K562 (cell line): ENCODE results near the gene LRRC47. TPM values are rescaled to one million over a fixed set of nuclear protein-coding genes. Genes with fewer than 3 reads are reported as not detected.

Experiments used
- ARID1B ChIP-seq: fragments of 450-650 bp; IDR thresholded peaks from 2 replicates; pipeline ENCODE4 v1.6.1; 2016; ENCODE audit warnings: antibody characterized with exemption, mild to moderate bottlenecking, inconsistent platforms
- BHLHE40 ChIP-seq: IDR thresholded peaks from 2 replicates; pipeline ENCODE4 v1.6.1; 2011; ENCODE audit warnings: low read length, improper control_type of control experiment
- E2F5 ChIP-seq: sonication (generic); formaldehyde crosslinking; IDR thresholded peaks from 2 replicates; pipeline ENCODE4 v1.8.0; 2022; ENCODE audit warnings: mild to moderate bottlenecking, missing genetic modification reagents
- ELK1 ChIP-seq: sonication (generic); formaldehyde crosslinking; IDR thresholded peaks from 2 replicates; pipeline ENCODE4 v1.8.1; 2022; ENCODE audit warnings: missing genetic modification reagents
- ERF ChIP-seq: fragments of 450-650 bp; formaldehyde crosslinking; IDR thresholded peaks from 2 replicates; pipeline ENCODE4 v1.4.0; 2020; ENCODE audit warnings: mild to moderate bottlenecking, mixed read lengths
- HDAC1 ChIP-seq, 2 experiments: fragments of 450-650 bp; IDR thresholded peaks; 2 replicates each; pipeline ENCODE4 v1.6.1; 2016 to 2017; ENCODE audit warnings: inconsistent platforms in 1 of 2, mild to moderate bottlenecking in 1 of 2, moderate library complexity in 1 of 2
- HMG20A ChIP-seq: fragments of 450-650 bp; formaldehyde crosslinking; conservative IDR thresholded peaks from 2 replicates; pipeline ENCODE4 v1.4.0; 2020; ENCODE audit warnings: mild to moderate bottlenecking, mixed read lengths
- KAT8 ChIP-seq: fragments of 450-650 bp; IDR thresholded peaks from 2 replicates; pipeline ENCODE4 v1.6.1; 2016; ENCODE audit warnings: low read depth, mild to moderate bottlenecking
- MBD1 ChIP-seq: fragments of 250-450 bp; sonication (Bioruptor Pico); IDR thresholded peaks from 2 replicates; pipeline ENCODE4 v1.8.0; 2022; ENCODE audit warnings: inconsistent platforms
- MEF2A ChIP-seq: IDR thresholded peaks from 2 replicates; pipeline ENCODE4 v1.6.1; 2011; ENCODE audit warnings: low read depth, mild to moderate bottlenecking, low read length, moderate library complexity; ENCODE audit not compliant: control insufficient read depth
- PCBP2 ChIP-seq: fragments of 200-400 bp; formaldehyde crosslinking; IDR thresholded peaks from 2 replicates; pipeline ENCODE4 v1.6.1; 2018; ENCODE audit warnings: low read length, low read depth, mild to moderate bottlenecking, moderate library complexity; ENCODE audit not compliant: poor library complexity, severe bottlenecking
- PPARD ChIP-seq: fragments of 250-450 bp; sonication (Bioruptor Pico); IDR thresholded peaks from 2 replicates; pipeline ENCODE4 v1.8.0; 2022; ENCODE audit warnings: inconsistent platforms, mild to moderate bottlenecking, moderate library complexity
- RNF2 ChIP-seq: sonication (generic); IDR thresholded peaks from 2 replicates; pipeline ENCODE4 v1.6.1; 2016
- SAP30 ChIP-seq: fragments of 200-600 bp; sonication (generic); IDR thresholded peaks from 2 replicates; pipeline ENCODE4 v1.6.1; 2012; ENCODE audit warnings: borderline replicate concordance, low read depth, mild to moderate bottlenecking, moderate library complexity, low read length, control low read depth, inconsistent platforms; ENCODE audit not compliant: insufficient read depth, poor library complexity, severe bottlenecking
- THRB ChIP-seq: fragments of 450-650 bp; formaldehyde crosslinking; conservative IDR thresholded peaks from 2 replicates; pipeline ENCODE4 v1.4.0; 2022; ENCODE audit warnings: mild to moderate bottlenecking, missing genetic modification characterization
- XRCC5 ChIP-seq: fragments of 200-400 bp; formaldehyde crosslinking; IDR thresholded peaks from 2 replicates; pipeline ENCODE4 v1.6.1; 2017; ENCODE audit warnings: low read depth, mild to moderate bottlenecking, low read length
- ZNF398 ChIP-seq: fragments of 250-450 bp; sonication (Bioruptor Pico); IDR thresholded peaks from 2 replicates; pipeline ENCODE4 v1.8.0; 2021; ENCODE audit warnings: moderate library complexity, mild to moderate bottlenecking, inconsistent platforms
- ZNF561 ChIP-seq: fragments of 450-650 bp; formaldehyde crosslinking; conservative IDR thresholded peaks from 2 replicates; pipeline ENCODE4 v1.4.0; 2020; ENCODE audit warnings: mild to moderate bottlenecking, moderate library complexity
- ZNF639 ChIP-seq, 2 experiments: fragments of 200-800 bp in 1 of 2; sonication (Bioruptor generic) in 1 of 2; sonication (generic) in 1 of 2; formaldehyde crosslinking in 1 of 2; IDR thresholded peaks in 1 of 2; conservative IDR thresholded peaks in 1 of 2; 2 replicates each; pipeline versions ENCODE4 v1.5.0 to v1.6.1; 2016 to 2020; ENCODE audit warnings: missing compliant biosample characterization in 1 of 2, missing genetic modification characterization in 1 of 2, missing genetic modification reagents in 1 of 2
- polyA plus RNA-seq, 8 experiments: library from polyadenylated mRNA; depleted of rRNA in 4 of 8; stranded (reverse) in 5 of 8; unstranded in 3 of 8; fragments of >200 nt; fragmentation: Nextera tagmentation in 2 of 8; fragmentation: Illumina TruSeq in 1 of 8; extraction: Ambion mirVana in 2 of 8; extraction: Trizol in 1 of 8; gene quantifications; 2 replicates each; pipeline versions ENCODE4 v1.2.1 to v1.2.3, GENCODE V29; 2011 to 2014; ENCODE audit warnings: inconsistent platforms in 1 of 8, missing spikeins in 1 of 8
- total RNA-seq, 7 experiments: library from RNA; depleted of rRNA in 6 of 7; stranded (reverse); fragments of >200 nt in 6 of 7; fragmentation: Illumina TruSeq in 2 of 7; extraction: Trizol in 2 of 7; gene quantifications; 2 replicates each; pipeline versions ENCODE4 v1.2.1 to v1.2.3, GENCODE V29; 2011 to 2021; ENCODE audit warnings: low replicate concordance in 1 of 7

LRRC47 gene
- total and polyA plus RNA-seq, 9 of the 15 experiments (the other 6 are each of a cell fraction or from before 2014, with no cell fraction given) = 4.6 to 68.0 (median 35.9) TPM

- TF ChIP-seq ZNF639 (CRISPR knock-in tag; conservative IDR thresholded peaks at IDR 0.05 in 1 of 2, IDR thresholded peaks at IDR 0.05 in 1 of 2) (no peak; a peak in 1 of 4 replicates), HMG20A (no peak), MEF2A (0 out of 2 replicates have a peak, but pooled peaks have one; percentile 16), ZNF561 (CRISPR knock-in tag) (no peak), RNF2 (peak; percentile 87; the same call in 1 of the 2 replicates), BHLHE40 (peak; percentile 85), PCBP2 (no peak), THRB (CRISPR knock-in tag) (no peak), SAP30 (no peak), ZNF398 (CRISPR knock-in tag) (no peak), XRCC5 (no peak), KAT8 (no peak), MBD1 (CRISPR knock-in tag) (no peak), ERF (CRISPR knock-in tag) (no peak), ELK1 (CRISPR knock-in tag) (no peak), PPARD (CRISPR knock-in tag) (no peak), E2F5 (no peak), ARID1B (peak; percentile 97), HDAC1 (IDR thresholded peaks at IDR 0.05) (peak in 1 of 2 experiments; percentile 81; a peak in 2 of 4 replicates)
These were observed 21.3 kb downstream of the LRRC47 start (continued) for GRCh38 chr1:3774946-3775489.
